B cell (primary cell): Measurements from ENCODE around the gene MTUS2. TPM values are rescaled to one million over a fixed set of nuclear protein-coding genes. Genes with fewer than 3 reads are reported as not detected.

Experiments
- ATAC-seq: fragments of 200-7000 bp; cut with Tn5 transposase; one replicate; pipeline ENCODE4 v1.10.0; 2021; ENCODE audit warnings: low read depth, mild to moderate bottlenecking, moderate number of reproducible peaks, moderate library complexity
- CTCF ChIA-PET: fragments of 350-600 bp; sonication (Branson Sonifier 250); formaldehyde crosslinking; loops from one replicate; lab custom pipeline; 2021; ENCODE audit warnings: antibody characterized with exemption, inconsistent platforms; lab: Charles Lee
- POLR2A ChIA-PET: fragments of 350-600 bp; sonication (Branson Sonifier 250); formaldehyde crosslinking; loops from one replicate; lab custom pipeline; 2021; ENCODE audit warnings: antibody characterized with exemption; lab: Charles Lee
- DNase-seq: peaks from one replicate; pipeline ENCODE4 v3.0.0; 2013
- H2AFZ ChIP-seq: 2 replicates; pipeline ENCODE4 v1.6.1; 2012; ENCODE audit warnings: mild to moderate bottlenecking, low read depth, low read length; ENCODE audit not compliant: insufficient read depth, poor library complexity, severe bottlenecking
- H3K27ac ChIP-seq, 2 donors: 1 replicate in 1 of 2; 2 replicates in 1 of 2; pipeline ENCODE4 v1.5.1; 2012 to 2013; ENCODE audit warnings: low read length in 2 of 2, mild to moderate bottlenecking in 2 of 2, moderate library complexity in 1 of 2
- H3K27me3 ChIP-seq, 4 experiments: fragments of 200-600 bp in 1 of 4; sonication (generic) in 1 of 4; replicated peaks in 1 of 4; 1 replicate in 2 of 4; 2 replicates in 2 of 4; pipeline versions ENCODE4 v1.6.1 to v1.7.0; 2013 to 2016; ENCODE audit warnings: low read length in 3 of 4, mild to moderate bottlenecking in 2 of 4, mixed read lengths in 1 of 4, moderate library complexity in 1 of 4; ENCODE audit not compliant: insufficient read depth in 4 of 4, control insufficient read depth in 3 of 4; ENCODE audit errors: control extremely low read depth in 1 of 4
- H3K36me3 ChIP-seq, 2 experiments: replicated peaks in 1 of 2; 1 replicate in 1 of 2; 2 replicates in 1 of 2; pipeline versions ENCODE4 v1.6.1 to v1.7.1; 2013; ENCODE audit warnings: low read length in 1 of 2; ENCODE audit not compliant: insufficient read depth in 2 of 2, control insufficient read depth in 1 of 2; ENCODE audit errors: control extremely low read depth in 1 of 2, extremely low read depth in 1 of 2
- H3K4me1 ChIP-seq, 2 donors: fragments of 200-600 bp in 1 of 2; sonication (generic) in 1 of 2; 1 replicate in 1 of 2; 2 replicates in 1 of 2; pipeline versions ENCODE4 v1.5.1 to v1.6.1; 2013 to 2017; ENCODE audit warnings: low read length in 2 of 2; ENCODE audit not compliant: control insufficient read depth in 2 of 2, insufficient read depth in 2 of 2
- H3K4me2 ChIP-seq: replicated peaks from 2 replicates; pipeline ENCODE3; 2012; ENCODE audit warnings: mild to moderate bottlenecking, low read depth, low read length; ENCODE audit not compliant: poor library complexity, severe bottlenecking
- H3K4me3 ChIP-seq, 5 experiments: fragments of 200-600 bp in 1 of 5; sonication (generic) in 1 of 5; 1 replicate in 3 of 5; 2 replicates in 2 of 5; pipeline versions ENCODE4 v1.5.1 to v1.7.0; 2011 to 2016; ENCODE audit warnings: low read length in 4 of 5, mild to moderate bottlenecking in 4 of 5, low read depth in 2 of 5, control low read depth in 1 of 5, moderate library complexity in 1 of 5; ENCODE audit not compliant: insufficient read depth in 1 of 5; ENCODE audit errors: control extremely low read depth in 1 of 5, extremely low read depth in 1 of 5
- H3K79me2 ChIP-seq: fragments of 200-600 bp; sonication (generic); one replicate; pipeline ENCODE4 v1.6.0; 2016; ENCODE audit warnings: low read length; ENCODE audit not compliant: control insufficient read depth, insufficient read depth
- H3K9ac ChIP-seq: fragments of 200-600 bp; sonication (generic); 2 replicates; pipeline ENCODE4 v1.6.1; 2017; ENCODE audit warnings: mild to moderate bottlenecking, low read length, moderate library complexity
- H3K9me3 ChIP-seq, 3 donors: one replicate each; pipeline versions ENCODE4 v1.6.1 to v1.7.1; 2013; ENCODE audit warnings: low read length in 2 of 3; ENCODE audit not compliant: control insufficient read depth in 2 of 3, insufficient read depth in 1 of 3; ENCODE audit errors: control extremely low read depth in 1 of 3
- H4K20me1 ChIP-seq: 2 replicates; pipeline ENCODE4 v1.6.0; 2012; ENCODE audit warnings: mild to moderate bottlenecking, low read length; ENCODE audit not compliant: insufficient read depth, control insufficient read depth, poor library complexity, severe bottlenecking
- H3K27ac Mint-ChIP-seq: one replicate; pipeline ENCODE4 v1.8.0; 2021; ENCODE audit warnings: mixed read lengths
- H3K27me3 Mint-ChIP-seq: one replicate; pipeline ENCODE4 v1.8.0; 2021; ENCODE audit warnings: mixed read lengths
- H3K4me1 Mint-ChIP-seq: one replicate; pipeline ENCODE4 v1.8.0; 2021; ENCODE audit warnings: mixed read lengths
- H3K4me3 Mint-ChIP-seq: one replicate; pipeline ENCODE4 v1.8.0; 2021; ENCODE audit warnings: mixed read lengths
- H3K9me3 Mint-ChIP-seq: one replicate; pipeline ENCODE4 v1.8.0; 2022; ENCODE audit warnings: mixed read lengths; ENCODE audit not compliant: insufficient read depth
- EZH2 ChIP-seq: IDR thresholded peaks from 2 replicates; pipeline ENCODE4 v1.6.1; 2012; ENCODE audit warnings: borderline replicate concordance, low read depth, mild to moderate bottlenecking, moderate library complexity, low read length; ENCODE audit not compliant: insufficient read depth, poor library complexity, severe bottlenecking
- WGBS: methylation state at CpG from one replicate; pipeline ENCODE4 v1.1.5; 2013; ENCODE audit warnings: missing lambda C conversion rate; ENCODE audit not compliant: insufficient coverage; 5-methylcytosine and 5-hydroxymethylcytosine counted together
- intact Hi-C: fragments of 100-400 bp; cut with micrococcal nuclease; formaldehyde crosslinking; loops from one replicate; pipeline ENCODE4 v1.10.0; 2022
- polyA plus RNA-seq: library from polyadenylated mRNA; depleted of rRNA; stranded (reverse); fragments of >200 nt; gene quantifications from 2 replicates; pipeline ENCODE4 v1.2.3, GENCODE V29; 2012
- total RNA-seq, 2 donors: library from RNA; stranded (reverse); fragments of 120-200 nt in 1 of 2; gene quantifications; 1 replicate in 1 of 2; 2 replicates in 1 of 2; pipeline versions ENCODE4 v1.2.3 to v1.2.4, GENCODE V29; 2013 to 2022
- TF ChIP-seq, protein P1 (sequence below): fragments of 200-600 bp; IDR thresholded peaks from one replicate; pipeline ENCODE4 v1.8.0; 2022; ENCODE audit warnings: antibody characterized with exemption, mild to moderate bottlenecking

MTUS2 gene
- total and polyA plus RNA-seq, 2 donors (not counting 1 experiment from before 2014, with no cell fraction given): 0.12 TPM; not detected in 1

DNA sequence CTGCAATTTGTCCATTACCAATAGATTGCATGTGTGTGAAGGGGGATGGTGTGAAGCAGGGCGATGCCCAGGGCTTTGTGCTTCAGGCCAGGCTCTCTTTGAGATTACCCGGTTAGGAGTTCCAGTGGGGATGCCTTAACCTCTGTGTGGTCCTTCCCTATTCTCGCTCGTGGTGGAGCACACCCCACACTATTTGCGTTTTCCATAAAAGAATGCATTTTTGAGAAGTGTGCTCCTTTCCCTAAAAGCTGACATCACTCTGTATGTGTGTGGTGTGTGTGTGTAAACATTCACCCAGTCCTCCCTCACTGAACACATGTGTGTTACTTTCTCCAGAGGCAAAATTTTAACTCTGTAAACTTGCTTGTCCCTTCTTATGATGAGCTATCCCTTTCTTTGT is 467.1 kb downstream of the MTUS2 start:
- Histone ChIP-seq H3K4me2 (no peak overlapping the region), H2AFZ (no peak overlapping the region), H3K79me2 (no peaks in the 10 kb centered on the region), H3K4me1 (no peaks in the 10 kb centered on the region), H3K9me3 (no peaks in the 10 kb centered on the region), H4K20me1 (no peaks in the 10 kb centered on the region), H3K36me3 (no peaks in the 10 kb centered on the region), H3K27me3 (peaks cover 0 to 6% (median 0%) of the 10 kb centered on the region in 4 experiments), H3K4me3 (no peak overlapping the region), H3K27ac (no peak overlapping the region), H3K9ac (no peak overlapping the region)
- H3K27me3 Mint-ChIP-seq: peaks cover 21% of the 10 kb centered on the region
- CTCF ChIA-PET: no interaction called here
- TF ChIP-seq EZH2: no peak
- TF ChIP-seq, protein P1, sequence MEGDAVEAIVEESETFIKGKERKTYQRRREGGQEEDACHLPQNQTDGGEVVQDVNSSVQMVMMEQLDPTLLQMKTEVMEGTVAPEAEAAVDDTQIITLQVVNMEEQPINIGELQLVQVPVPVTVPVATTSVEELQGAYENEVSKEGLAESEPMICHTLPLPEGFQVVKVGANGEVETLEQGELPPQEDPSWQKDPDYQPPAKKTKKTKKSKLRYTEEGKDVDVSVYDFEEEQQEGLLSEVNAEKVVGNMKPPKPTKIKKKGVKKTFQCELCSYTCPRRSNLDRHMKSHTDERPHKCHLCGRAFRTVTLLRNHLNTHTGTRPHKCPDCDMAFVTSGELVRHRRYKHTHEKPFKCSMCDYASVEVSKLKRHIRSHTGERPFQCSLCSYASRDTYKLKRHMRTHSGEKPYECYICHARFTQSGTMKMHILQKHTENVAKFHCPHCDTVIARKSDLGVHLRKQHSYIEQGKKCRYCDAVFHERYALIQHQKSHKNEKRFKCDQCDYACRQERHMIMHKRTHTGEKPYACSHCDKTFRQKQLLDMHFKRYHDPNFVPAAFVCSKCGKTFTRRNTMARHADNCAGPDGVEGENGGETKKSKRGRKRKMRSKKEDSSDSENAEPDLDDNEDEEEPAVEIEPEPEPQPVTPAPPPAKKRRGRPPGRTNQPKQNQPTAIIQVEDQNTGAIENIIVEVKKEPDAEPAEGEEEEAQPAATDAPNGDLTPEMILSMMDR: no peak
- POLR2A ChIA-PET: no interaction called here
- no peaks in the 10 kb centered on the region for H3K9me3 Mint-ChIP-seq
- no peak overlapping the region for H3K4me3 Mint-ChIP-seq
- DNase-seq (no peak), ATAC-seq (no peak)
- H3K4me1 Mint-ChIP-seq: no peaks in the 10 kb centered on the region
- H3K27ac Mint-ChIP-seq: no peak overlapping the region
- WGBS: 63% methylated on average over 1 of the region's 5 CpGs
- intact Hi-C loops: no loop called here

DNA sequence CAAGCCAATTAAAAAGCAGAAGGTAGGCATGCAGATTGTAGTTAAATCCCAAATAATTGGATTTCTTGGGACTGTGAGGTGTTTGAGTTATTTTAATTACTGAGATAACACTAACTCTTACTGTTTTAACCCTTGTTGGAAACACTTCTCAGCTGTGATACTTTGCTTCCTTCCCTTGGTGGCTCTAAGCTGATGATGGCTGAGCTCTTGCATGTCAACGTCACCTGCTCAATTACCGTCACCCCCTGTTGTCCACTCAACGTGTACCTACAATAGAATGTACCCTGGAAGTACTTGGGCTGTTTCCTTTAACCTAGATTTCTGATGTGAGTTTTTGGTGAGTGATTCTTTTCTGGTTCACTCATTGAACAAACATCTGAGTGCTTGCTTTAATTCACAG is 471.9 kb downstream of the MTUS2 start:
- TF ChIP-seq, protein P1: no peak
- no peak for TF ChIP-seq EZH2
- no peak overlapping the region for H3K4me3 ChIP-seq
- H3K4me1 Mint-ChIP-seq: no peaks in the 10 kb centered on the region
- H3K27ac ChIP-seq: no peak overlapping the region
- H3K36me3 ChIP-seq: no peaks in the 10 kb centered on the region
- no peak for DNase-seq
- H3K27me3 ChIP-seq: peaks cover 0 to 2% (median 0%) of the 10 kb centered on the region in 4 experiments
- H3K9me3 ChIP-seq: peaks cover 0 to 4% (median 2%) of the 10 kb centered on the region in 3 donors
- no peak overlapping the region for H3K9ac ChIP-seq
- peaks cover 9% of the 10 kb centered on the region for H3K9me3 Mint-ChIP-seq
- CTCF ChIA-PET: no interaction called here
- intact Hi-C loops: no loop called here
- H2AFZ ChIP-seq: no peak overlapping the region
- no peak overlapping the region for H3K4me3 Mint-ChIP-seq
- H3K79me2 ChIP-seq: no peaks in the 10 kb centered on the region
- H3K4me1 ChIP-seq: no peaks in the 10 kb centered on the region
- no peak overlapping the region for H3K27ac Mint-ChIP-seq
- POLR2A ChIA-PET: no interaction called here
- no peak overlapping the region for H3K4me2 ChIP-seq
- peaks cover 14% of the 10 kb centered on the region for H3K27me3 Mint-ChIP-seq
- ATAC-seq: no peak
- H4K20me1 ChIP-seq: no peaks in the 10 kb centered on the region
- WGBS: 100% methylated on average over 2 of the region's 3 CpGs
